Urinary bladder (tissue), 4 donors: Measurements from ENCODE around the gene SH3BP5. TPM values are rescaled to one million over a fixed set of nuclear protein-coding genes. Genes with fewer than 3 reads are reported as not detected.

Experiments used
- DNase-seq: peaks from one replicate; pipeline ENCODE4 v3.0.0-alpha.2; 2015; ENCODE audit errors: extremely low spot score
- H3K27ac ChIP-seq: one replicate; pipeline ENCODE4 v1.5.1; 2013; ENCODE audit warnings: low read depth, mild to moderate bottlenecking, moderate library complexity
- H3K36me3 ChIP-seq: one replicate; pipeline ENCODE4 v1.6.1; 2013; ENCODE audit warnings: mild to moderate bottlenecking, moderate library complexity; ENCODE audit not compliant: insufficient read depth
- H3K4me1 ChIP-seq: one replicate; pipeline ENCODE4 v1.6.1; 2013; ENCODE audit warnings: mild to moderate bottlenecking, moderate library complexity; ENCODE audit not compliant: insufficient read depth
- H3K4me3 ChIP-seq: one replicate; pipeline ENCODE4 v1.5.1; 2013; ENCODE audit warnings: low read depth, low read length
- WGBS: extraction: QIAGEN DNeasy Blood & Tissue Kit; methylation state at CpG from one replicate; pipeline ENCODE4 v1.1.7; 2013; 5-methylcytosine and 5-hydroxymethylcytosine counted together
- polyA plus RNA-seq: library from polyadenylated mRNA; stranded (reverse); fragments of 200-250 nt; gene quantifications from one replicate; pipeline ENCODE4 v1.2.3, GENCODE V29; 2013
- total RNA-seq: library from RNA; depleted of rRNA; stranded (reverse); fragments of >200 nt; gene quantifications from one replicate; pipeline ENCODE4 v1.2.3, GENCODE V29; 2014
- donor health status: healthy with polysubstance abuse.
- donor health status: healthy.

The SH3BP5 gene
- total and polyA plus RNA-seq, 2 donors: 44.8 to 55.6 TPM

GRCh38 chr3:15326673-15327072, 5.7 kb downstream of the SH3BP5 start:
- no peak overlapping the region for H3K4me3 ChIP-seq
- no peaks in the 10 kb centered on the region for H3K36me3 ChIP-seq
- no peak for DNase-seq
- H3K4me1 ChIP-seq: no peaks in the 10 kb centered on the region
- no peak overlapping the region for H3K27ac ChIP-seq
- WGBS: 90% methylated on average over 2 of the region's 2 CpGs

GRCh38 chr3:15326037-15326436, 6.3 kb downstream of the SH3BP5 start:
- Histone ChIP-seq H3K4me3 (no peak overlapping the region), H3K36me3 (no peaks in the 10 kb centered on the region), H3K4me1 (no peaks in the 10 kb centered on the region), H3K27ac (no peak overlapping the region)
- no peak for DNase-seq
- WGBS: 74% methylated on average over 3 of the region's 3 CpGs

DNA sequence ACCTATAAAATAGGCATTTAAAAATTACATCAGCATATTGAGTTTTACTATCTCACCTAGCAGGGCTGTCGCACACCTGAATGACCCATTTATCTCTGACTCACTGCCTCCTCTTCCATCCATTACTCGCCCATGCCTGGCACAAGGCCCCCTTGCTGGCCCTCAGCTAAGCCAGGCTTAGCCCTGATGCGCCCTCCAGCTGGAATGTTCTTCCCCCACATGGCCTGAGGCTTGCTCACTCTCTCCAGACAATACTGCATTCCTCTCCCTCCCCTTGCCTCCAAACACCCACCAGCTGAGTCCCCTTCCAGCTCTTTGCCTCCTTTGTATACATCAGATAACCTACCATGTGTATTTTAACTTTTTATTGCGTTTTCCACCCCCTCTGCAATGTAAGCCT, 7.2 kb downstream of the SH3BP5 start:
- WGBS: 37% methylated on average over 4 of the region's 4 CpGs
- Histone ChIP-seq H3K4me3 (no peak overlapping the region), H3K27ac (no peak overlapping the region), H3K4me1 (peaks cover 1% of the 10 kb centered on the region), H3K36me3 (no peaks in the 10 kb centered on the region)
- DNase-seq: no peak

- Histone ChIP-seq H3K27ac (no peak overlapping the region), H3K4me3 (no peak overlapping the region), H3K36me3 (no peaks in the 10 kb centered on the region), H3K4me1 (peaks cover 1% of the 10 kb centered on the region)
- no peak for DNase-seq
- WGBS: 31% methylated on average over 7 of the region's 7 CpGs
Measured at GRCh38 chr3:15324379-15324808, 8.0 kb downstream of the SH3BP5 start.

GRCh38 chr3:15323063-15323462, 9.3 kb downstream of the SH3BP5 start:
- no peak overlapping the region for H3K27ac ChIP-seq
- H3K4me3 ChIP-seq: no peak overlapping the region
- DNase-seq: no peak
- peaks cover 1% of the 10 kb centered on the region for H3K4me1 ChIP-seq
- H3K36me3 ChIP-seq: no peaks in the 10 kb centered on the region
- WGBS: 95% methylated on average over 6 of the region's 6 CpGs

DNA sequence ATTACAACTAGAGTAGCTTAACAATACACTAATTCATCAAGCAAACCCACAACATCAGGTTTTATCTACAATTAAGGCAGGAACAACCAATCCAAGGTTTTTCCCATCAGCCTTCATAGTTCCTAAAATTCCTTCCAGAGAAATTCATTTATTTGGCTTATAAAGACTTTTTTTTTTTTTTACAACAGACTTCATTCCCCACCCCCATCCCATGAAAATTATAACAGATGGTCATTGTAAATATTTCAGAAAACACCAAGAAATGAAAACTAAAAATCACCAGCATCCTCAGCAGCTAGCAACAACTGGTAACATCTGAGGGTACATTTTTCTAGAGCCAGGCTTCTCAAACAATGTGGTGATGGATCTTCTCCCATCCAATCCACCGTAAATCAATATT, 11.0 kb downstream of the SH3BP5 start:
- H3K4me1 ChIP-seq: peaks cover 1% of the 10 kb centered on the region
- no peaks in the 10 kb centered on the region for H3K36me3 ChIP-seq
- 66% methylated on average over 1 of the region's 1 CpG for WGBS

GRCh38 chr3:15319575-15319974, 12.8 kb downstream of the SH3BP5 start:
- H3K36me3 ChIP-seq: no peaks in the 10 kb centered on the region
- WGBS: 33% methylated on average over 4 of the region's 4 CpGs
- H3K4me1 ChIP-seq: peaks cover 1% of the 10 kb centered on the region
- no peak for DNase-seq
- H3K4me3 ChIP-seq: no peak overlapping the region
- H3K27ac ChIP-seq: no peak overlapping the region

More for the DNA sequence above, 11.0 kb downstream of the SH3BP5 start:
- Histone ChIP-seq H3K4me3 (no peak overlapping the region), H3K27ac (no peak overlapping the region)
- DNase-seq: no peak

DNA sequence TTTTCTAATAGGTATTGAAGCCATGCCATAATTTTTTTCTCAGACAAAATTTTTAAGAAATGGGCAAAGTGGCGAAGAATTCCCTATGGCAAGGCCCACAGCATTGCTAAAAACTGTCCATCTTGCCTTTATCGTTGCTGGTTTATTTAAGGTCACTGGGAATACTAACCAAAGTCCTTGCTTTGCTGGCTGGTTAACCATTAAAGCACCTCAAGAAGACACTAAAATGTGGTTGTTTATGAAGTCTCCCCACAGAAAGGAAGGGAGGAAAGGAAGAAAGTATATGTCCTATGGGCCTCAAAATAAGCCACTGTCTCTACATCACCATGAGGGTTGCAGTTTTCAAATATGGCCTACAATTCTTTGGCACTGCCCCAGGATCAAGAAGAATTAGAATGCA, 13.2 kb downstream of the SH3BP5 start:
- no peak overlapping the region for H3K4me3 ChIP-seq
- H3K4me1 ChIP-seq: peaks cover 1% of the 10 kb centered on the region
- 58% methylated on average over 2 of the region's 2 CpGs for WGBS
- no peak overlapping the region for H3K27ac ChIP-seq
- DNase-seq: no peak
- H3K36me3 ChIP-seq: no peaks in the 10 kb centered on the region

GRCh38 chr3:15318661-15319060, 13.7 kb downstream of the SH3BP5 start:
- H3K4me1 ChIP-seq: peaks cover 1% of the 10 kb centered on the region
- no peak overlapping the region for H3K4me3 ChIP-seq
- H3K27ac ChIP-seq: no peak overlapping the region
- WGBS: 81% methylated on average over 8 of the region's 8 CpGs
- H3K36me3 ChIP-seq: no peaks in the 10 kb centered on the region
- no peak for DNase-seq

DNA sequence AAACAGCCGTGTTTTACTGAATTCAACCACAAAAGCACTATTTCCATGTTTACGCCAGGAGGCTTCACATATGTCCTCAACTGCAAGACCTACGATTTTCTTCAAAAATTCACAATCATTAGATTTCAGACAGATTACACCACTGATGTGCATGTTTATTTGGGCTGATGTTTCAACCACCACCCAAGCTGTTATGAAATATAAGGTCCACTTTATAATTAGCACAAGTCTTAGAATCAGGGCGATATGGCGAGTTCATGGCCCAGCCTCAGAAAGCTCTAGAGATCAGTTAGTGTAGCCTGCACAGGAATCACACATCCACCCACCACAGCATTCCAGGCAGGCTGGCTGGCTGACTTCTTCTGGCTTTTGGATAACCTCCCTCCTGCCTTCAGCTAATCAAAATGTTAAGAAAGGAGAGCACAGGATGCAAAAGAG, 15.4 kb downstream of the SH3BP5 start:
- no peaks in the 10 kb centered on the region for H3K36me3 ChIP-seq
- H3K4me1 ChIP-seq: peaks cover 1% of the 10 kb centered on the region
- 65% methylated on average over 5 of the region's 5 CpGs for WGBS
- H3K27ac ChIP-seq: no peak overlapping the region
- DNase-seq: no peak
- no peak overlapping the region for H3K4me3 ChIP-seq

- no peak for DNase-seq
- H3K27ac ChIP-seq: no peak overlapping the region
- WGBS: 84% methylated on average over 4 of the region's 4 CpGs
- H3K4me3 ChIP-seq: no peak overlapping the region
- H3K4me1 ChIP-seq: peaks cover 1% of the 10 kb centered on the region
- no peaks in the 10 kb centered on the region for H3K36me3 ChIP-seq
Measured at GRCh38 chr3:15315003-15315402, 17.4 kb downstream of the SH3BP5 start.

- no peak overlapping the region for H3K4me3 ChIP-seq
- no peak overlapping the region for H3K27ac ChIP-seq
- H3K4me1 ChIP-seq: peaks cover 1% of the 10 kb centered on the region
- no peak for DNase-seq
- WGBS: 94% methylated on average over 1 of the region's 1 CpG
- no peaks in the 10 kb centered on the region for H3K36me3 ChIP-seq
Measured at GRCh38 chr3:15314276-15314675, 18.1 kb downstream of the SH3BP5 start.

- 97% methylated on average over 4 of the region's 4 CpGs for WGBS
- Histone ChIP-seq H3K36me3 (no peaks in the 10 kb centered on the region), H3K4me3 (no peak overlapping the region), H3K4me1 (peaks cover 1% of the 10 kb centered on the region), H3K27ac (no peak overlapping the region)
- DNase-seq: no peak
Measured at GRCh38 chr3:15313461-15313860, 18.9 kb downstream of the SH3BP5 start.

GRCh38 chr3:15312550-15312949, 19.8 kb downstream of the SH3BP5 start:
- DNase-seq: no peak
- H3K4me3 ChIP-seq: no peak overlapping the region
- no peaks in the 10 kb centered on the region for H3K36me3 ChIP-seq
- H3K4me1 ChIP-seq: peaks cover 1% of the 10 kb centered on the region
- no peak overlapping the region for H3K27ac ChIP-seq
- WGBS: 46% methylated on average over 2 of the region's 2 CpGs
